Left lung (tissue), 10 donors: Measurements from ENCODE around the gene FRMD4A. TPM values are rescaled to one million over a fixed set of nuclear protein-coding genes. Genes with fewer than 3 reads are reported as not detected.
"Not testable (repeated sequence)": the region's sequence is repeated elsewhere in the genome, so short reads cannot be mapped to it uniquely, and the experiment has no call there.

Experiments
- ATAC-seq: fragments of 200-7000 bp; cut with Tn5 transposase; one replicate; pipeline ENCODE4 v1.9.1; 2020; ENCODE audit warnings: moderate library complexity
- DNase-seq, 4 donors: peaks; one replicate each; pipeline ENCODE4 v3.0.0-alpha.2; 2013 to 2020
- H3K27ac ChIP-seq, 2 donors: fragments of 200-600 bp; sonication (generic) in 1 of 2; one replicate each; pipeline versions ENCODE4 v1.5.0 to v1.8.0; 2020 to 2021
- H3K27me3 ChIP-seq, 2 donors: fragments of 200-600 bp; sonication (generic) in 1 of 2; one replicate each; pipeline versions ENCODE4 v1.5.0 to v1.8.0; 2020 to 2021
- H3K36me3 ChIP-seq, 2 donors: fragments of 200-600 bp; sonication (generic) in 1 of 2; one replicate each; pipeline versions ENCODE4 v1.5.0 to v1.8.0; 2020 to 2021
- H3K4me1 ChIP-seq, 2 donors: fragments of 200-600 bp; one replicate each; pipeline ENCODE4 v1.8.0; 2021
- H3K4me3 ChIP-seq, 2 donors: fragments of 200-600 bp; sonication (generic) in 1 of 2; one replicate each; pipeline versions ENCODE4 v1.5.0 to v1.8.0; 2020 to 2021; ENCODE audit warnings: mild to moderate bottlenecking in 1 of 2
- H3K9me3 ChIP-seq, 2 donors: fragments of 200-600 bp; sonication (generic) in 1 of 2; one replicate each; pipeline versions ENCODE4 v1.5.0 to v1.8.0; 2020 to 2021
- CTCF ChIP-seq, 2 donors: fragments of 200-600 bp; sonication (generic) in 1 of 2; IDR thresholded peaks; one replicate each; pipeline versions ENCODE4 v1.5.0 to v1.8.0; 2021; ENCODE audit warnings: antibody characterized with exemption in 2 of 2
- intact Hi-C, 2 donors: fragments of 100-400 bp; cut with DNase I; formaldehyde crosslinking; loops; one replicate each; pipeline versions ENCODE4 v1.11.2 to v1.14.2; 2022
- polyA plus RNA-seq, 6 donors: library from polyadenylated mRNA; unstranded; fragments of 120-200 nt; gene quantifications; one replicate each; pipeline ENCODE4 v1.2.1, GENCODE V29; 2013; ENCODE audit not compliant: insufficient read length in 6 of 6
- total RNA-seq, 2 donors: library from RNA; stranded (reverse); fragmentation: NEBNext Ultra II Directional; extraction: Animal tissue kit (Norgen Biotek cat#: 25700); gene quantifications; one replicate each; pipeline ENCODE4 v1.2.1, GENCODE V29; 2021
- donor health status: DM: no; HTN: yes; CAD: no.
- donor health status: DM: no; HTN: no; CAD: no.

The FRMD4A gene
- total and polyA plus RNA-seq, 8 donors: 33.9 to 62.8 (median 57.0) TPM

GRCh38 chr10:13907570-13907969, 423.2 kb downstream of the FRMD4A start:
- H3K4me1 ChIP-seq: no peaks in the 10 kb centered on the region
- H3K4me3 ChIP-seq: no peak overlapping the region
- intact Hi-C loops: no loop called here
- no peak for DNase-seq
- TF ChIP-seq CTCF (IDR thresholded peaks at IDR 0.05): no peak
- H3K27me3 ChIP-seq: no peaks in the 10 kb centered on the region
- H3K27ac ChIP-seq: no peak overlapping the region
- no peaks in the 10 kb centered on the region for H3K36me3 ChIP-seq
- ATAC-seq: no peak
- peaks cover 0 to 4% of the 10 kb centered on the region in 2 donors for H3K9me3 ChIP-seq

DNA sequence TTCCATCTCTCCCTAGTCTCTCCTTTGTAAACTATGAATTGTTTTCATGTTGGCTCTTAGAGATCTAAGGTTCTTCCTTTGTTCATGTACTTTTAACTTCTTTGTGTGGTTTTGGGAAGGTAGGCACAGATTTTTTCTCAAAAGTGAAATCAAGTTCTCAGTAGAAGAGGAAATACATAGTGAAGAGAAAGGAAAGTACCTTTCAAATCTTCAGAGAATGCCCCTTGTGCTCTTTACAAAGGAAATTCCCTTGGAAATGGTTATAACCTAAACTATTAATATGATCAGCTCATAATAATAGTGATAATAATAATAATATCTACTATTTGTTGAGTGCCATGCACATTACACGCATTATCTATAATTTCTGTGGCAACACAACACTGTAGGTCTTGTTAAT, 425.4 kb downstream of the FRMD4A start:
- no peaks in the 10 kb centered on the region for H3K36me3 ChIP-seq
- no peak for TF ChIP-seq CTCF (IDR thresholded peaks at IDR 0.05)
- H3K4me1 ChIP-seq: no peaks in the 10 kb centered on the region
- no peak overlapping the region for H3K27ac ChIP-seq
- no peaks in the 10 kb centered on the region for H3K27me3 ChIP-seq
- intact Hi-C loops: no loop called here
- no peak for DNase-seq
- ATAC-seq: no peak
- H3K9me3 ChIP-seq: peaks cover 0 to 3% of the 10 kb centered on the region in 2 donors
- H3K4me3 ChIP-seq: no peak overlapping the region

DNA sequence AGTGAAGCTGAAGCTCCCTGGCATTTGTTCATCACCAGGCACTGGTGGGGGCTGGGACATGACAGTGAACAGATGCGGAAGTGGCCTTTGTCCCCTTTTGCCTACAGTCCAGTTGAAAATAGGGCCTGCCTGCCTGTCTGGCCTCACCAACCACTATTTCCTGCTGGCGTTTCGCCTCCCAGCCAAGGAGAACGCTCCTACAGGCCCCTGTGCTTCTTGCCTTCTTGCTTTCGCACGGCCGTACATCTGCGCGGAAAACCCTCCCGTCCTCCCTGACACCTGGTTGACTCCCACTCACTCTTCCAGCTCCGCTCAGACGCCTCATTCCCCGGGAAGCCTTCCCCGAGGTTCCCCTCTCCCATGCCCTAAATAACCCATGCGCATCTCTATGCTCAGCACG, 426.7 kb downstream of the FRMD4A start:
- intact Hi-C loops: no loop called here
- Histone ChIP-seq H3K9me3 (no peaks in the 10 kb centered on the region), H3K4me3 (no peak overlapping the region), H3K4me1 (no peaks in the 10 kb centered on the region), H3K27ac (no peak overlapping the region), H3K27me3 (no peaks in the 10 kb centered on the region), H3K36me3 (no peaks in the 10 kb centered on the region)
- peak; percentile 40 for ATAC-seq
- TF ChIP-seq CTCF (IDR thresholded peaks at IDR 0.05): no peak
- no peak for DNase-seq

GRCh38 chr10:13902868-13903587, 427.7 kb downstream of the FRMD4A start:
- Histone ChIP-seq H3K36me3 (no peaks in the 10 kb centered on the region), H3K9me3 (no peaks in the 10 kb centered on the region), H3K27ac (no peak overlapping the region), H3K4me1 (no peaks in the 10 kb centered on the region), H3K4me3 (no peak overlapping the region), H3K27me3 (no peaks in the 10 kb centered on the region)
- DNase-seq (no peak), ATAC-seq (no peak)
- intact Hi-C loops: no loop called here
- TF ChIP-seq CTCF (IDR thresholded peaks at IDR 0.05): no peak

DNA sequence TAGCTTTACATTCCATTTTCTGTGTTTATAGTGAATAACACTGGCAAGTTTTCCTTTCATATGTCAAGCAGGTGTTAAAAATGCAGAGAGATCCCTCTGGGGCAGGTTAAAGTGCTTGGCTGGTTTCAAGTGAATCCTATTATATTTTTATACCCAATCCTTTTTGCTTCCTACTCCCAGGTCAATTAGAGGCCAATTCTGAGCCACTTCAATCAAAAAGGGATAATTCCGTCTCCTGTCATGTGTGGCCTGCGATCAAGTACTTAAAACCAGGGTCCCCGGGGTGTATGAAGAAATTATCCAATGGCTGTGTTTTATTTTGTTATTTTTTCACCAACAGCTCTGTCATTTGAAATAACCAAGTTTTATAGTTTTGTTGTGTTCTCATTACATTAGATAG, 430.8 kb downstream of the FRMD4A start:
- H3K9me3 ChIP-seq: no peaks in the 10 kb centered on the region
- no peak overlapping the region for H3K27ac ChIP-seq
- no peaks in the 10 kb centered on the region for H3K27me3 ChIP-seq
- no peak for DNase-seq
- no peaks in the 10 kb centered on the region for H3K4me1 ChIP-seq
- intact Hi-C loops: no loop called here
- no peak overlapping the region for H3K4me3 ChIP-seq
- TF ChIP-seq CTCF (IDR thresholded peaks at IDR 0.05): no peak
- no peak for ATAC-seq
- H3K36me3 ChIP-seq: no peaks in the 10 kb centered on the region

DNA sequence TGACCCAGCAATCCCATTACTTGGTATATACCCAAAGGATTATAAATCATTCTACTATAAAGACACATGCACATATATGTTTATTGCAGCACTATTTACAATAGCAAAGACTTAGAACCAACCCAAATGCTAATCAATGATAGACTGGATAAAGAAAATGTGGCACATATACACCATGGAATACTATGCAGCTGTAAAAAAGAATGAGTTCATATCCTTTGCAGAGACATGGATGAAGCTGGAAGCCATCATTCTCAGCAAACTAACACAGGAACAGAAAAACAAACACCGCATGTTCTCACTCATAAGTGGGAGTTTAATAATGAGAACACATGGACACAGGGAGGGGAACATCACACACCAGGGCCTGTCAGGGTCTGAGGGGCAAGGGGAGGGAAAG, 434.6 kb downstream of the FRMD4A start:
- ATAC-seq, DNase-seq, H3K4me3 ChIP-seq, H3K27ac ChIP-seq, H3K36me3 ChIP-seq, H3K4me1 ChIP-seq, H3K9me3 ChIP-seq, intact Hi-C loops: not testable (repeated sequence)
- peaks cover 7 to 35% of the 10 kb centered on the region in 2 donors for H3K27me3 ChIP-seq
